OCI-LY1 (cell line): ENCODE results near the gene INPP5J.
"Not testable (repeated sequence)": the region's sequence is repeated elsewhere in the genome, so short reads cannot be mapped to it uniquely, and the experiment has no call there.

Experiments
- CTCF ChIP-seq: fragments of 200-600 bp; sonication (generic), shearing (Covaris generic); IDR thresholded peaks from 2 replicates; pipeline ENCODE4 v1.5.1; 2017; ENCODE audit warnings: mild to moderate bottlenecking, antibody characterized with exemption, low read length, moderate library complexity, mixed read lengths
- EZH2 ChIP-seq: fragments of 200-600 bp; sonication (generic), shearing (Covaris generic); IDR thresholded peaks from 2 replicates; pipeline ENCODE4 v1.8.0; 2017; ENCODE audit warnings: borderline replicate concordance, mixed run types, mild to moderate bottlenecking, antibody characterized with exemption, low read length, moderate library complexity, mixed read lengths

- not testable (repeated sequence) for TF ChIP-seq CTCF, EZH2
Measured at GRCh38 chr22:31073545-31074145, 49.1 kb upstream of the INPP5J start.
